Mesenchymal stem cell (in vitro differentiated cells and primary cell): ENCODE data around the gene CPNE1.

Experiments used
- DNase-seq: peaks from one replicate; pipeline ENCODE4 v3.0.0-alpha.2; 2013
- H2AFZ ChIP-seq: one replicate; pipeline ENCODE4 v1.6.1; 2013; ENCODE audit warnings: low read depth, mild to moderate bottlenecking, control low read depth, inconsistent platforms, low read length, moderate library complexity
- H2AK5ac ChIP-seq: 2 replicates; pipeline ENCODE4 v1.6.1; 2013; ENCODE audit warnings: low read length, moderate library complexity, mild to moderate bottlenecking, inconsistent platforms; ENCODE audit not compliant: severe bottlenecking
- H2BK120ac ChIP-seq: one replicate; pipeline ENCODE4 v1.6.1; 2013; ENCODE audit warnings: low read depth, mild to moderate bottlenecking, inconsistent platforms, low read length, moderate library complexity
- H2BK12ac ChIP-seq, 2 experiments: one replicate each; pipeline ENCODE4 v1.6.1; 2013; ENCODE audit warnings: inconsistent platforms in 2 of 2, low read length in 2 of 2, mild to moderate bottlenecking in 2 of 2, moderate library complexity in 2 of 2, control low read depth in 1 of 2
- H2BK15ac ChIP-seq: one replicate; pipeline ENCODE4 v1.6.1; 2013; ENCODE audit warnings: mild to moderate bottlenecking, low read depth, inconsistent platforms; ENCODE audit not compliant: poor library complexity, severe bottlenecking
- H2BK5ac ChIP-seq: 2 replicates; pipeline ENCODE4 v1.6.1; 2013; ENCODE audit warnings: low read depth, mild to moderate bottlenecking, low read length, control low read depth, inconsistent platforms; ENCODE audit not compliant: poor library complexity, severe bottlenecking
- H3K14ac ChIP-seq, 2 experiments: one replicate each; pipeline ENCODE4 v1.6.1; 2013; ENCODE audit warnings: inconsistent platforms in 2 of 2, low read length in 2 of 2, control low read depth in 1 of 2, mild to moderate bottlenecking in 1 of 2, moderate library complexity in 1 of 2
- H3K18ac ChIP-seq, 2 experiments: one replicate each; pipeline ENCODE4 v1.6.1; 2013; ENCODE audit warnings: inconsistent platforms in 2 of 2, low read length in 2 of 2, control low read depth in 1 of 2, low read depth in 1 of 2, mild to moderate bottlenecking in 1 of 2
- H3K23ac ChIP-seq, 2 experiments: one replicate each; pipeline ENCODE4 v1.6.1; 2013; ENCODE audit warnings: inconsistent platforms in 2 of 2, low read length in 2 of 2, mild to moderate bottlenecking in 2 of 2, moderate library complexity in 2 of 2, control low read depth in 1 of 2
- H3K27ac ChIP-seq: 2 replicates; pipeline ENCODE4 v1.5.1; 2013; ENCODE audit warnings: mild to moderate bottlenecking, moderate library complexity, low read length, control low read depth, inconsistent platforms; ENCODE audit not compliant: poor library complexity, severe bottlenecking
- H3K27me3 ChIP-seq, 2 experiments: 2 replicates each; pipeline versions ENCODE4 v1.6.1 to v1.7.0; 2013; ENCODE audit warnings: low read length in 2 of 2, mild to moderate bottlenecking in 2 of 2, moderate library complexity in 2 of 2, control low read depth in 1 of 2, inconsistent platforms in 1 of 2; ENCODE audit not compliant: control insufficient read depth in 1 of 2, insufficient read depth in 1 of 2
- H3K36me3 ChIP-seq, 2 experiments: 2 replicates each; pipeline versions ENCODE4 v1.6.1 to v1.7.0; 2013; ENCODE audit warnings: low read length in 2 of 2, control low read depth in 1 of 2, inconsistent platforms in 1 of 2, low read depth in 1 of 2, mild to moderate bottlenecking in 1 of 2; ENCODE audit not compliant: insufficient read depth in 2 of 2, control insufficient read depth in 1 of 2
- H3K4ac ChIP-seq, 2 experiments: one replicate each; pipeline ENCODE4 v1.6.1; 2013; ENCODE audit warnings: inconsistent platforms in 2 of 2, low read length in 2 of 2, mild to moderate bottlenecking in 2 of 2, moderate library complexity in 2 of 2, control low read depth in 1 of 2, low read depth in 1 of 2
- H3K4me1 ChIP-seq: 2 replicates; pipeline ENCODE4 v1.6.1; 2013; ENCODE audit warnings: low read depth, low read length, control low read depth; ENCODE audit not compliant: control insufficient read depth, insufficient read depth
- H3K4me2 ChIP-seq: 2 replicates; pipeline ENCODE4 v1.6.1; 2013; ENCODE audit warnings: low read length, mild to moderate bottlenecking, inconsistent platforms; ENCODE audit not compliant: poor library complexity, severe bottlenecking
- H3K4me3 ChIP-seq, 2 experiments: 2 replicates each; pipeline versions ENCODE4 v1.5.1 to v1.7.0; 2013; ENCODE audit warnings: low read length in 2 of 2, mild to moderate bottlenecking in 2 of 2, control low read depth in 1 of 2, low read depth in 1 of 2; ENCODE audit not compliant: insufficient read depth in 1 of 2
- H3K79me1 ChIP-seq: replicated peaks from 2 replicates; pipeline ENCODE4 v1.6.1; 2013; ENCODE audit warnings: mild to moderate bottlenecking, control low read depth, low read length, inconsistent platforms; ENCODE audit not compliant: poor library complexity, severe bottlenecking
- H3K9ac ChIP-seq: 2 replicates; pipeline ENCODE4 v1.7.0; 2013; ENCODE audit warnings: mild to moderate bottlenecking, low read length, moderate library complexity
- H3K9me3 ChIP-seq: 2 replicates; pipeline ENCODE4 v1.7.0; 2013; ENCODE audit warnings: mild to moderate bottlenecking, low read length; ENCODE audit not compliant: control insufficient read depth
- H4K8ac ChIP-seq: one replicate; pipeline ENCODE4 v1.6.1; 2013; ENCODE audit warnings: inconsistent platforms, mild to moderate bottlenecking, low read length, moderate library complexity
- H4K91ac ChIP-seq: one replicate; pipeline ENCODE4 v1.6.1; 2013; ENCODE audit warnings: mild to moderate bottlenecking, low read length, inconsistent platforms
- WGBS: methylation state at CpG from one replicate; pipeline ENCODE4 v1.1.7; 2013; ENCODE audit warnings: mixed read lengths; 5-methylcytosine and 5-hydroxymethylcytosine counted together

The CPNE1 gene

DNA sequence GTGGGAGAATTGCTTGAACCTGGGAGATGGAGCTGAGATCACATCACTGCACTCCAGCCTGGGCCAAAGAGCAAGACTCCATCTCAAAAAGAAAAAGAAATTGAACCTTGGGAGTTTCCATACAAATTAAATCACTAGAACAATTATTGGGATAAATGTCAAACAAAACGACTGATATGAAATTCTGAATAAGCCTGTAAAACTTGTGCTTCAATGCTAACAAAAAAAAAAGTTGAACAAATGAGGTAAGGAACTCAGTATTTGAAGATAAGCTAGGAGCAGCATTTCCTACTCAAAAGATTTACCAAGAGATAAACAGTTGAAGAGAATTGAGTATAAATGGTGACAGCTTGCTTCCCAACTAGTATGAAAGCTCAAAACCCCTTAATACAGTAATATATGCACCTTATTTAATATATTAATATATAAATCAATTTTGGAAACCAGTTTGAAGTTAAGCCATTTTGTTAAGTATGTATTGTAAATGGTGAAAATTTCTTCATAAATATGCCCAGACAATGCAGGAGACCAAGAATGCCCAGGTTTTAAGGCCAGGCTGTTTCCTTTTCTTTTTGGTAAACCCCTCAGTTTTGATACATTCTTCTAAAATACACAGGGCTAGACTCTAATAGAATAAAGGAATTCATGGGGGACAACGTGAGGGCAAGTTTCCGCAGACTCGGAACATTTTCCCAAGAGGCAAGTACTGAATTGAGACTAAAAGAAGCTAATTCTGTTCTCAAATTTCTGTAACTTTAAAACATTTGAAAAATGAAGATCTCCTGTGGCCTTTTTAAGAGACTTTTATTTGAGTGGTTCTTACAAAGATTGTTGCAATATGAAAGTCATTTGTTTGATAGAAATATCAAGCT, 38.4 kb upstream of the CPNE1 start:
- no peak overlapping the region for H3K14ac ChIP-seq
- no peak overlapping the region for H3K18ac ChIP-seq
- DNase-seq, result no peak
- H3K4ac ChIP-seq, result no peak overlapping the region
- H3K9ac ChIP-seq, result peak overlapping the region; percentile 75
- H2AFZ ChIP-seq, result no peak overlapping the region
- no peak overlapping the region for H2AK5ac ChIP-seq
- H2BK120ac ChIP-seq, result no peak overlapping the region
- H4K91ac ChIP-seq, result no peak overlapping the region
- no peak overlapping the region for H3K4me2 ChIP-seq
- WGBS, result 75% methylated on average over 1 of the region's 4 CpGs
- no peak overlapping the region for H2BK12ac ChIP-seq
- no peak overlapping the region for H3K23ac ChIP-seq
- H3K27me3 ChIP-seq, result no peaks in the 10 kb centered on the region
- H3K36me3 ChIP-seq, result peaks cover 23 to 73% of the 10 kb centered on the region in 2 experiments
- H3K9me3 ChIP-seq, result no peaks in the 10 kb centered on the region
- H3K4me1 ChIP-seq, result peaks cover 8% of the 10 kb centered on the region
- no peak overlapping the region for H4K8ac ChIP-seq
- H3K4me3 ChIP-seq, result no peak overlapping the region
- no peak overlapping the region for H3K27ac ChIP-seq
- H3K79me1 ChIP-seq, result peaks cover 4% of the 10 kb centered on the region
- no peak overlapping the region for H2BK5ac ChIP-seq
- H2BK15ac ChIP-seq, result no peak overlapping the region

DNA sequence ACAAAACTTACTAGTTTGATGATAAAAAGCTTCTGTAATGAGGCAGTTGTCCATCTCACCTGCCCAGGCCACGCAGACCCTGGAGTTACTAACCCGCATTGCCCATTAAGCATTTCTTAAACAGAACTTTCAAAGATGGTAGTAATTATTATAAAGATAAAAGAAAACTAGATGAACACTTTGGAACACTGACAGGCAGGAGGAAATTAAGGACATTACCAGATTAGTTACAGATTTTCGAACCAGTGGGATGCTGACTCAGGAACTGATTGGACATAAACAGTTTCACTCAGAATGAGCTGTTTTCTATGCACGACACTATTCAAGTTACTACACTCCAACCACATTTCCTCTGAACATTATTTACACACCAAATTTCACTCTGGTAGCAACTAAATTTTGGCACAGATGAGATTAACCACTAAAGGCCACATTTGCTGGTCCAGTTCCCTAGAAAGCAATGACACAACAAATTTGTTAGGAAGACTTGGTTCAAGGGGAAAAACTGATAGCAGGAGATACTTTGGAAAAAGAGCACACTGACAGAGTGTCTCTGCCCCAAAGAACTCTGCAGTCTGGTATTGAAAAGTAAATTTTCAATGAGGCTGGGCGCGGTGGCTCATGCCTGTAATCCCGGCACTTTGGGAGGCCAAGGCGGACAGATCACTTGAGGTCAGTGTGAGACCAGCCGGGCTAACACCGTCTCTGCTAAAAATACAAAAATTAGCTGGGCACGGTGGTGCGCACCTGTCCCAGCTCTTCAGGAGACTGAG, 37.5 kb upstream of the CPNE1 start:
- Histone ChIP-seq H3K36me3 (peaks cover 23 to 65% of the 10 kb centered on the region in 2 experiments), H2BK5ac (no peak overlapping the region), H3K4me2 (no peak overlapping the region), H4K91ac (no peak overlapping the region), H2BK120ac (no peak overlapping the region), H3K4ac (no peak overlapping the region), H2BK12ac (no peak overlapping the region), H3K9ac (peak overlapping the region; percentile 75), H3K79me1 (peaks cover 11% of the 10 kb centered on the region), H3K9me3 (no peaks in the 10 kb centered on the region), H2AK5ac (no peak overlapping the region), H2BK15ac (no peak overlapping the region), H4K8ac (no peak overlapping the region), H3K14ac (no peak overlapping the region), H3K27me3 (no peaks in the 10 kb centered on the region), H3K18ac (no peak overlapping the region), H3K4me3 (no peak overlapping the region), H3K27ac (peak overlapping the region; percentile 13), H2AFZ (no peak overlapping the region), H3K4me1 (peaks cover 14% of the 10 kb centered on the region), H3K23ac (no peak overlapping the region)
- WGBS, result 93% methylated on average over 10 of the region's 12 CpGs
- DNase-seq, result peak; percentile 42

GRCh38 chr20:35700625-35701148, 36.0 kb upstream of the CPNE1 start:
- no peak overlapping the region for H2AFZ ChIP-seq
- no peak overlapping the region for H2AK5ac ChIP-seq
- 96% methylated on average over 7 of the region's 7 CpGs for WGBS
- H3K4me3 ChIP-seq, result peak overlapping the region in 1 of 2 experiments; percentile 99
- H3K79me1 ChIP-seq, result peaks cover 18% of the 10 kb centered on the region
- H3K4ac ChIP-seq, result no peak overlapping the region
- no peak overlapping the region for H2BK12ac ChIP-seq
- H3K36me3 ChIP-seq, result peaks cover 15 to 56% of the 10 kb centered on the region in 2 experiments
- H3K27me3 ChIP-seq, result no peaks in the 10 kb centered on the region
- H4K91ac ChIP-seq, result no peak overlapping the region
- no peak overlapping the region for H4K8ac ChIP-seq
- DNase-seq, result no peak
- H3K23ac ChIP-seq, result no peak overlapping the region
- H3K4me2 ChIP-seq, result no peak overlapping the region
- H3K18ac ChIP-seq, result no peak overlapping the region
- H3K4me1 ChIP-seq, result peaks cover 14% of the 10 kb centered on the region
- H2BK5ac ChIP-seq, result no peak overlapping the region
- peak overlapping the region; percentile 99 for H3K9ac ChIP-seq
- no peaks in the 10 kb centered on the region for H3K9me3 ChIP-seq
- no peak overlapping the region for H2BK120ac ChIP-seq
- H2BK15ac ChIP-seq, result no peak overlapping the region
- H3K27ac ChIP-seq, result no peak overlapping the region
- H3K14ac ChIP-seq, result no peak overlapping the region
